ENCODE results near the gene ADM2.
"Not testable (repeated sequence)": the region's sequence is repeated elsewhere in the genome, so short reads cannot be mapped to it uniquely, and the experiment has no call there.

ADM2 gene

GRCh38 chr22:50481440-50482106 lies at the start of gene ADM2:
ADM2 (plus strand) TSS chr22:50481543; CDS start chr22:50481848, 305 bp downstream.
- DNase-seq (ENCODE audit: low read depth) = peak; percentile 49

- DNase-seq (ENCODE audit: low read depth) = no peak
Observed at GRCh38 chr22:50432131-50432876, 49.0 kb upstream of the ADM2 start.

- DNase-seq (ENCODE audit: low read depth) = not testable (repeated sequence)
Observed at GRCh38 chr22:50432877-50433510, 48.3 kb upstream of the ADM2 start.

GRCh38 chr22:50434849-50435248 lies 46.5 kb upstream of the ADM2 start:
- DNase-seq (ENCODE audit: low read depth) = no peak

GRCh38 chr22:50435291-50436014 lies 45.9 kb upstream of the ADM2 start:
- no peak for DNase-seq (ENCODE audit: low read depth)

- DNase-seq (ENCODE audit: low read depth) = no peak
Observed at GRCh38 chr22:50436015-50436830, 45.1 kb upstream of the ADM2 start.

GRCh38 chr22:50436841-50437341 lies 44.5 kb upstream of the ADM2 start:
- no peak for DNase-seq (ENCODE audit: low read depth)

- no peak for DNase-seq (ENCODE audit: low read depth)
Observed at GRCh38 chr22:50437511-50438304, 43.6 kb upstream of the ADM2 start.

- DNase-seq (ENCODE audit: low read depth) = no peak
Observed at GRCh38 chr22:50438305-50439275, 42.8 kb upstream of the ADM2 start.

GRCh38 chr22:50439314-50439870 lies 42.0 kb upstream of the ADM2 start:
- DNase-seq (ENCODE audit: low read depth) = no peak

- DNase-seq (ENCODE audit: low read depth) = no peak
Observed at GRCh38 chr22:50439871-50440331, 41.4 kb upstream of the ADM2 start.

GRCh38 chr22:50440544-50441249 lies 40.6 kb upstream of the ADM2 start:
- no peak for DNase-seq (ENCODE audit: low read depth)

GRCh38 chr22:50441428-50441993 lies 39.8 kb upstream of the ADM2 start:
- DNase-seq (ENCODE audit: low read depth) = no peak

GRCh38 chr22:50443197-50443596 lies 38.1 kb upstream of the ADM2 start:
- no peak for DNase-seq (ENCODE audit: low read depth)

- DNase-seq (ENCODE audit: low read depth) = no peak
Observed at GRCh38 chr22:50443801-50444625, 37.3 kb upstream of the ADM2 start.

- DNase-seq (ENCODE audit: low read depth) = peak; percentile 81
Observed at GRCh38 chr22:50444663-50445062, 36.7 kb upstream of the ADM2 start.
